ENCODE data around the gene KIF3B.
"Not testable (repeated sequence)": the region's sequence is repeated elsewhere in the genome, so short reads cannot be mapped to it uniquely, and the experiment has no call there.

The KIF3B gene

DNA sequence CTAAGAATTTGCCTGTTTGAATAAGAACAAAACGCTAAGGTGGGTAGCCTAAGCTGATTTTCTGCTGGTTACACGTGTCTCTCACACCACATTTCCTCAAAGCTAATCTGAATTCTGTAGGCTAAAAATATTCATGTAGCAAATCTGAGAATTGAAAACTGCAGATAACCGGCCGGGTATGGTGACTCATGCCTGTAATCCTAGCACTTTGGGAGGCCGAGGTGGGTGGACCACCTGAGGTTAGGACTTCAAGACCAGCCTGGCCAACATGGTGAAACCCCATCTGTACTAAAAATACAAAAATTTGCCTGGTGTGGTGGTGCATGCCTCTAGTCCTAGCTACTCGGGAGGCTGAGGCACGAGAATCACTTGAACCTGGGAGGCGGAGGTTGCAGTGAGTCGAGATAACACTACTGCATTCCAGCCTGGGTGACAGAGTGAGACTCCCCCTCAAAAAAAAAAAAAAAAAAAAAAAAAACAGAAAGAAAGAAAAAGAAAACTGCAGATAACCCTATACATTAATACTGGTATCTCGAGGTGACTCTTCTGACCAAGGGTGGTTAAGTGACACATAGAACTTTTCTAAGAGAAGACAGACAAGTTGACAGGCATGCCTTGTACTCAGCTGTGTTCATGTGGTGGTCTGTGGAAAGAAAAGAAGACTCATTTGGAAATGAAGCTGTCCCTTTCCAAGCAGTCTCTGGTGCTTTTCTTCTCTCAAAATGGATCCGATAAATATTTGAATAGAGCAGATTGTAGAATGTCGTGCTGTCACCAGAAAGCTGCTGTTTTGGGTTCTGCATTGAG, 55.9 kb downstream of the KIF3B start:
- no peak for FAIRE-seq

DNA sequence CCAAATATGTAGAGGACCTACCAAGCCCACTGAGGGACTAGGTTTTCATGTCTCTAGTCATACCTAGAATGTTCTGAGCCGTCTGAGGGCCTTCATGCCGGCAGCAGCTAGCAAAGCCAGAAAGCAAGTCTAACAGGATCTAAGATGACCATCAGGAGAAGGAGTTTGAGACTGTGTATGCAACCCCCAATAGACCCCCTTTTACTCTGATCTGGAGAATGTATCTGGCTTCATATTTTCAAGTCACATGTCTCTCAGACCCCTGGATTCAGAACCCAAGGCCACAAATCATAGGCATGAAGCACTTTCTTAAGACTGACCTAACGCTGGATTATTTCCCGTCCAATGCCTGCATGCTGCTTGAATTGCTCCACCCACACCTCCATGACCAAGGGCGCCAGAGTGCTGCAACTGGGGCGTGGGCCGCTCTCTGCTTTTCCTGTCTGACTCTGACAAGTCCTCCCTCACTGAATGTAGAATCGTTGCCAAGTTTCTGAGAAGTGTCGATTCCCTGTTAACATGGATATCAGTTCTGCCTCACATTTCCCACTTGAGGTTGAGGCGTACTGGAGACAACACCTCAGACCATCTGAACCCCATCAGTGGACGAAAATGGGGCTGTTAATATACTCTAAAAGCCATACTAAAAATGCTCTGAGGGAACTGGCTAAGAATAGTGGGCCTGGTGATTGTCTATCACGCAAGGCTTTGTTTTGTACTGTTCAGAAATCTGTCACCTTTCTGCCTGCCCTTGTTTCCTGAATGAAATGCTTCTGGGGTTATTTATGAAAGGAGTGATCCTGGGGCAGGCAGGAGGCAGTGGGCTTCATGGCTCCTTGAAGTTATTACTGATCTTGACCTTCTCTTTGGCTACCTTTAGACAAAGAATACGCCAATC, 56.8 kb downstream of the KIF3B start:
- no peak for FAIRE-seq

DNA sequence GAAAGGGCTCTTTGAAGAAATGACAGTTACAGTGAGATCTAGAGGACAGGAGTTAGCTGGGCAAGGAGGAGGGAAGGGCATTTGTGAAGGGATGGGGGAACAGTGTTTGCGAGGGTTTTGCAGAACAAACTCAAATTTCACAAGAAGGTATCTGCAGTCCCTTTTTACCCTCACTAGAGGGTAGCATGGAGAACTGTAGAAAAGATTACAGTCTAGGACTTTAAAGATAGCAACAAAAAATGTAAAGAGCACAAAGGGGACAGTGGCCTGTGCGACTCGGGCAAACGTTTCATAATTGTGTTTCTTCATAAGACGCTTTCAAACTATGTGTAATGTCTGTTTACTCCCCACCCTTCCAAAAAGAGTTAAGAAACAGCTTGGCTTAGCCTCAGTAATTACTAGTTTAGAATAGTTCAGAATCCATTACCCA, 59.5 kb downstream of the KIF3B start:
- FAIRE-seq: no peak

DNA sequence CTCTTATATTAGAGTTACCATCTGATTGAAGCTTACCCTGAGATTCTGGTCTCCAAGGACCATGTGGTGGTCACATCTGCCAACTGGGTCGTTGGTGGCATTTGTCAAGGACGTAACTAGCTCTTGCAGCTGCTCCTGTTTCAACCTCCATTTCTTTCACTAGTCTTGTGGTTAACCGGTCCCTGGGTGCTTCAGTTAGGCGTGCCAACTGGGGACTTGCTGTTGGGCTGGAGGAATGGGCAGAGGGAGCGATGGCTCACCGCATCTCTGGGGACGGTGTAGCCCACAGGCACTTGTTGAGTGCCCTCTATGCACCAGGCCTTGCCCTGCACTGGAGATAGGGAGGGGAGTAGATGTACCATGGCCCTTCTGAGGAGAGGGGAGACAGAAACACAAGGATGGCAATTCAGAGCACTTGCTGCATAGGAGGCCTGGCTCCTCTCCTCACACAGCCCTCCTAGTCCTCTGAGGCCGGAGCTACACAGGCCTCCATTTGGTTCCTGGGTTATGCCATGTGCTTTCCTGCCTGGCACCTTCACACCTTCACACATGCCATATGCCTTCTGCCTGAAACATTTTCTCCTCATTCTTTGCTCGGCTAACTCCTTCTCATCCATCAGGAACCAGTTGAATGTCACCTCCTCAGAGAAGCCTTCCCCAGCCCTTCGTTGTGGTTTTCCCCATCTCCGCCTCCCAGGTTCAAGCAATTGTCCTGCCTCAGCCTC, 60.6 kb downstream of the KIF3B start:
- FAIRE-seq: no peak

DNA sequence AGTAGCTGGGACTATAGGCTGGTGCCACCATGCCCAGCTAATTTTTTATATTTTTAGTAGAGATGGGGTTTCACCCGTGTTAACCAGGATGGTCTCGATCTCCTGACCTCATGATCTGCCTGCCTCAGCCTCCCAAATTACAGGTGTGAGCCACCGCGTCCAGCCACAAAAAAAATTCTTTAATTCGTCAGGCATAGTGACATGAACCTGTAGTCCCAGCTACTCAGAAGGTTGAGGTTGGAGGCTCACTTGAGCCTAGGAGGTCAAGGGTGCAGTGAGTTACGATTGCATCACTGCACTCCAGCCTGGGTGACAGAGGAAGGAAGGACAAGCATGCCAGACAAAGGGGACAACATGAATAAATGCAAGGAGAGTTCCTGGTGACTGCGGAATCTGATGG, 61.2 kb downstream of the KIF3B start:
- no peak for FAIRE-seq

DNA sequence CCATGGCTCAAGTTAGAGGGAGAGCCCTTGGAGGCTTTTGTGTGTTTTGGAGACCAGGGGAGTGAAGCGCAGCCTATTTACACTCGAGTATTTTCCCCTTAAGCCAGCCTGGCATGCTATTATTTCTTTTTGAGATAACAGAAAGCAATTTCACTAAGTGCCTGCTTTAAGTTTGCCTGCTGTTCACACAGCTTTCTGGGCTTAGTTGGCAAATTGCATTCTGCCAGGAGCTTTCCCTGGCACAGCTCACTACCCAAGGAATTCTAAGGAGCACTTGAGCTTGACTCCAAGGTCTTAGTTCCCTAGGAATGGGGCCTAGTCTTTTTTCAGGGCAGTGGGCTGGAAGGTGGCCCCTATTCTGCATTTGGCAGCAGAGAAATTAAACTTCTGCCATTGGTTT, 61.7 kb downstream of the KIF3B start:
- no peak for FAIRE-seq

DNA sequence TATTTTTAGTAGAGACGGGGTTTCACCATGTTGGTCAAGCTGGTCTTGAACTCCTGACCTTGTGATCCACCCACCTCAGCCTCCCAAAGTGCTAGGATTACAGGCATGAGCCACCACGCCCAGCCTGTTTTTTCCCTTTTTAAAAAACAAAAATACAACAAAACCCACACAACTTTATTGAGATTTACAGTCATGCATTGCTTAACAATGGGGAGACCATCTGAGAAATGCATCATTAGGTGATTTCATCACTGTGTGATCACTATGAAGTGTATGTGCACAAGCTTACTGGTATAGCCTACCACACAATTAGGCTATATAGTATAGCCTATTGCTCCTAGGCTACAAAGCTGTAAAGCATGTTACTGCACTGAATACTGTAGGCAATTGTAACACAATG, 63.6 kb downstream of the KIF3B start:
- not testable (repeated sequence) for FAIRE-seq

DNA sequence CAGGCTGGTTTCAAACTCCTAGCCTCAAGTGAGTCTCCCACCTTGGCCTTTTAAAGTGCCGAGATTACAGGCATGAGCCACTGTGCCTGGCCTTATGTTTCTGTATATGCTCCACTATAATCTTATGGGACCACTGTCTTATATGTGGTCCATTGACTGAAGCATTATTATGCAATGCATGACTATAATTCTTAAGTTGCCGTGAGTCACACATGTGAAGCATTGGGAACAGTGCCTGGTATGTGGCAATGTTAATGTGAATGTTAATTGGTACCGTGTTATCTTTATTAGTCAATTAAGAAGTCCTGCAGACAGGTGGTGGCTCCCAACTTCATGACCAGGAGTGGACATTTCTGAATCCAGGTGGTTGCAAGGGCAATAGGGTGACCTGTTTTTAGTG, 66.0 kb downstream of the KIF3B start:
- FAIRE-seq: no peak

DNA sequence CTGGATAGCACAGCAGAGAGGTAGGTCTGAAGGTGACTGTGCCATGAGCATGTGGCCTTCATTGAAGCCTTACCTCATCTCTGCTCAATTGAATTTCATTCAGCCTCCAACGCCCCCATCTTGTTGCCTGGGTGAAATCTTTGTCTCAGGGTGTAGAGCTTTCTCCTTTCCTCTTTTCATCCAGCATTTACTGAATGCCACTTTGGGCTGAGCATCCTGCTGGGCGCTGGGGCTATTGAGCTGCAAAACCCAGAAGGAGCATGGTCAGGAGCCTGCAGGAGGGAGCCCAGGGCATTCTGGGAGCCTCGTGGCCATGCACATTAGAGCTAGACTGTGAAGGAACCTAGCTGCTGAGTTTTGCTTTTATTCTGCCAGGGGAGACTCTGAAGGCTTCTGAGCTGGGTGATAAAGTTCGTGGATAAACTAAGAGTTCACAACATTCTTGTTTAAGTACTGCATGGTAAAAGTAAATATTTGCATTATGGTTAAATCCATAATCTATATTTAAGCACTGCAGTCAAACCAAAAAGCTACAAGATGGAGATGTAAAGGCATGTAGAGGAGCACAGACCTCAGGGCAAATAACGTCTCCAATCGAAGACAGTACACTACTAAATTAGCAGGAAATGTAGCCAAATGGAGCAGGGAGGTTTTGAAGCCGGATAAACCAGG, 67.5 kb downstream of the KIF3B start:
- no peak for FAIRE-seq

DNA sequence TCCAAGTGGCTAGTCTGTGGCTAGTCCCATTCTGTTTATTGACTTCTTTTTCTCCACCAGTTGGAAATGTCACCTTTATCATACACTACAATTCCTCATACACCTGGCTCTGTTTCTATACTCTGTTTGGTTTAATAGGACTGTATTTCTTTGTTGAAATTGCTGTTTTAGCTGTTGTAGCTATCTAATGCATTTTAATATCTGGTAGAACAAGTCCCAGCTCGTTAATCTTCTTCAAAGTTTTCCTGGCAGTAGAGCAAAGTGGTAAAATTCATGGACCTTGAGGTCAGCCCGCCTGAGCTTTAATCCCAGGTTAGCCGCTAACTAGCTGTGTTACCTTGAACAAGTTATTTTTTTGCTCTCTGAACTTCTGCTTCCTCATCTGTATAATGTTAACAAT, 70.8 kb downstream of the KIF3B start:
- no peak for FAIRE-seq

DNA sequence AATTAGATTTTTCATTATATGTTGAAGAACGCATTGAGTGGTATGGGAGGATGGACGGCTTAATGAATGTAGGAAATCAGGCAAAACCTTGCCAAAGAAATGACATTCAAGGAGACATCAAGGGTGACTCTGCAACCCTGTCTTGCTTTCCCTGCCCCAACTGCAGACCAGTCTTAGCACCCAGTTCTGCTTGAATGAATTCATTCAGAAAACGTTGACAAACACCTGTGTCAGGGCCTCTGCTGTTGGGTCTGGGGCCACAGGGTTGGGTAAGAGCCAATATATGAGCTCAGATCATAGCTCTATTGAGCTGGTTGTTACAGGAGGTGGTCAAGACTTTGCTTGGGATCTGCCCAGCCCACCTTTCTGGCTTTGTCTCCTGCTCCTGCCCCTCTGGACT, 73.0 kb downstream of the KIF3B start:
- FAIRE-seq: no peak

DNA sequence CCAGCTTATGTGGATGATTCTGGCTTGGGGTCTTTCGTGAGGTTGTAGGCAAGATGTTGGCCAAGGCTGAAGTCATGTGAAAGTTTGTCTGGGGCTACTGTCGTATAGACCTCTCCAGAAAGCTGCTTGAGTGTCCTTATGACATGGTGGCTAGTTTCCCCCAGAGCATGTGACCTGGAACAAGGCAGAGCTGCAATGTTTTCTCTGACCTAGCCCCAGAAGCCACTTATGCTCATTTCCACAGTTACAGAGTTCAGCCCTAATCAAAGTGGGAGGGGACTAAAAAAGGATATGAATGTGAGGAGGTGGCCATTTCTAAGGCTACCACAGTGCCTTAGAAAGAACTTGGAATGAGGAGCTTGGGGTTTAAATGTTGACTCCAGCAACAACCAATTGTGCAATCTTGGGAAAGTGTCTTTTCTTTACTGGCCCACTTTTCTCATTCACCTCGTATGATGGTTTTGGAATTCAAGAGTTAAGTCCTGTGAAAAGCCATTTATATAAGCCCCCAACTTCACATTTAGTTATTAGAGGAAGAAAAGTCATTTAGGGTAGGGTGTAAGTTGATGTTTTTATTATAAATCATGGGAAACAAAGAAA, 74.8 kb downstream of the KIF3B start:
- no peak for FAIRE-seq

DNA sequence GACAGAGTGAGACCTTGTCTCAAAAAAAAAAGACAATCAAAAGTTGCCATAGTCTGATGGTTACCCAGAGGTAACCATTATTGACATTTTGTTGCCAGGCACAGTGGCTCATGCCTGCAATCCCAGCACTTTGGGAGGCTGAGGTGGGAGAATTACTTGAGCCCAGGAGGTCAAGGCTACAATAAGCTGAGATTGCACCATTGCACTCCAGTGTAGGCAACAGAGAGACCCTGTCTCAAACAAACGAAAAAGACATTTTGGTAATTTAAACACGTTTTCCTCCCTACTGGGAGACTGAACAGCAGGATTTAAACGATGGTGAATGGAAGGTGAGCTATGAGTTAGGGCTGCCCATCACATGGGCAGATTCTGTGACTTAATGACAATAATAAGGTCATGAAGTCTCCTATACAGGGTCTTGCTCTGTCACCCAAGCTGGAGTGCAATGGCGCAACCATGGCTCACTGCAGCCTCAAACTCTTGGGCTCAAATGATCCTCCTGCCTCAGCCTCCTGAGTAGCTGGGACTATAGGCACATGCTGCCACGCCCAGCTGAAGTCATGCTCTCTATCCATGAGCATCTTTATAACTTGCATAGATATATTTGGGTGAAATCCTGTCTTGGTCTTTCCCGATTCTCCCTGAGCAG, 76.5 kb downstream of the KIF3B start:
- no peak for FAIRE-seq

DNA sequence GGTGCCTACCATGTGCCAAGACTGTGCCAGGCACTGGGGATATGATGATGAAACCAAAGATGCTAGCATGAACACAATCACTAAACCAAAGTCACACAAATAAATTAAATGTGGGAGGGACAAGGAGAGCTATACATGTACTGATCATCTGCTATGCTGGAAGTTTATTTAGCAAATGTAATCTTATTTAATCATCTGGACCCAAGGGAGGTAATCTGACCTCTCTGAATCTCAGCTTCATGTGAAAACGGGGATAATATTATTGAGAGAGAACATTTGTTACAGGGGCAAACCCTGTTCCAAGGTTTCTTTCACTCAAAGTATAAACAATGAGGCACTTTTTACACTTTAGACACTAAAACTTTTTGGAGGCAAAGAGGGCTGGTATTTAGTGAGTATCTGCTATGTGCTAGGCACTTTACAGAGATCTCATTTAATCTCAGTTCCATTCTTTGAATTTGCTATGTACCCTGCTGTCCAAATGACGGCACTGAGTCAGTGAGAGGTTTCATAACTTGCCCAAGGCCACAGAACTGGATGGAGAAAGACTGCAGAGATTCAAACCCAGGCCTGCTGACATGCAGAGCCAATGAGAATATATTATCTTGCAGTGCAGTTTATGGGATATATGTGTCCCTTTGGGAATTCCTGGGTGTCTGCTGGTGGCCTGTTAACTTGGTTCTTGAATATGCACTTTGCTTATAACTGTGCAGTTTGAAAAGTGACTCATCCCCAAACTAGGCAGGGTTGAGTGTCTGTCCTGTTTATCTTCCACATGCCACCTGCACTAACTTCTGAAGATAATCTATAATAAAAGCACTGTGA, 77.4 kb downstream of the KIF3B start:
- no peak for FAIRE-seq

DNA sequence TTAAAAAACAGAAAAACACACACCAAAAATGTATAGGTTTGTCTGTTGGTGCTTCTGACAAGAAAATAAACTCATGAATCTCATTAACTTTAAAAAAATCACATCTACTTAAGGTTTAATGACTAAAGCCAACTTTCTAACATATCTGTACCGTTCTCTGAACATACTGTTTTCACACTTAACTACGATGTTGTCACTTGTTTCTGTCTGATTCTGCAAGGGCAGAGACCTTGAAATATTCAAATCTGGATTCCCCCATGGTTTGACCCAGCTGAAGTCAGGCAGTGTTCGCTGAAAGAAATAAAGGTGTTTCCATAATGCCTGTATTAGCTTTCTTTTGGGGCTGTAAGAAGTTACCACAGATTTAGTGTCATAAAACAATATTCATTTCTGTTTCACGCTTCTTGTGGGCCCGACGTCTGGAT, 78.0 kb downstream of the KIF3B start:
- FAIRE-seq: no peak

DNA sequence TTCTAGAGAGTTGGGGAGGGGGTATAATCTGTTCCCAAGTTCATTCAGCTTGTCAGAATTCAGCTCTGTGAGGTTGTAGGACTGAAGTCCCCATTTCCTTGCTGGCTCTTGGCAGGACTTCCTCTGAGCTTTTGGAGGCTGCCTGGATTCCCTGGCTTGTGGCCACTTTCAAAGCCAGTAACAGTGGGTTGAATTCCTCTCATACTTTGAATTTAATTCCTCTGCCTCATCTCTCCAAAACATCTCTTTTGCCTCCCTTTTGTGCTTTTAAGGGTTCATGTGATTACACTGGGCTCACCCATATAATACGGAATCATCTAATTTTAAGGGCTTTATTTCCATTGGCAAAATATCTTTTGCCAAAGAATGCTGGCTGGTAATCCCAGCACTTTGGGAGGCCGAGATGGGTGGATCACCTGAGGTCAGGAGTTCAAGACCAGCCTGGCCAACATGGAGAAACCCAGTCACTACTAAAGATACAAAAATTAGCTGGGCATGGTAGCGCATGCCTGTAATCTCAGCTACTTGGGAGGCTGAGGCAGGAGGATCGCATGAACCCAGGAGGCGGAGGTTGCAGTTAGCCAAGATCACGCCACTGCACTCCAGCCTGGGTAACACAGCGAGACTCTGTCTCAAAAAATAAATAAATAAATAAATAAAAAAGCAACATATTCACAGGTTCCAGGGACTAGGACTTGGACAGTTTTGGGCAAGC, 78.6 kb downstream of the KIF3B start:
- not testable (repeated sequence) for FAIRE-seq

DNA sequence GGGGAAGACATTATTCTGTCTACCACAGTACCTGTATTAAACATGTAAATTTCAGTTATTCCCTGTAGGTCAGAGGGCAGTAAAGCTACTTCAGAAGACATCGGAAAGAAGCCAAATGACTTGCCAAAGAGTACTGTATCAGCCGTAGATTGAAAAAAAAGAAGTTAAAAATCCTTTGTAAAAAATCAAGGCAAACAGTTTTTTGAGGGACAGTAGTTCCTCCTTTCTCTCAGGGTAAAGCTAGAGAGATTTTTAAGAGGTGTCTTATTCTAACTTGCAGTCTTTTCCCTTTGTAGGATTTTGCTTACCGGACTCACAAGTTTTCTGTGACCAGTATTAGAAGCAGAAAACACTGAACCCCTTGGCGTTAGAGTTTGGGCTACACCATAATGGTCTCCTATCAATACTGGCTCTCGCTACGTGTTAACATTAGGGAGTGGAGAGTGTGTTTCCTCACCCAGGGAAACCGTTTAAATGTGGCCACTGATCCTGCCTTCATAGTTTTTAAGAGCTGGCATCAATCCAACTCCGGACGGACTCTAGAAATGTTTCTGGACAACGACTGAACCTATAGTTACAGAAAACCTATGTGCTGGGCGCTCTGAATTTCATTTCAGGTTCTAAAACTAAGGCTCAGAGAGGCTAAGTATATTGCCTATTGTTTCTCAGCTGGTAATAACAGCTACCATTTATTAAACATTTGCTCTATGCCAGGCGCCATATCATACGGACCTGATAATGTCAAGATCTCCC, 79.3 kb downstream of the KIF3B start:
- no peak for FAIRE-seq

DNA sequence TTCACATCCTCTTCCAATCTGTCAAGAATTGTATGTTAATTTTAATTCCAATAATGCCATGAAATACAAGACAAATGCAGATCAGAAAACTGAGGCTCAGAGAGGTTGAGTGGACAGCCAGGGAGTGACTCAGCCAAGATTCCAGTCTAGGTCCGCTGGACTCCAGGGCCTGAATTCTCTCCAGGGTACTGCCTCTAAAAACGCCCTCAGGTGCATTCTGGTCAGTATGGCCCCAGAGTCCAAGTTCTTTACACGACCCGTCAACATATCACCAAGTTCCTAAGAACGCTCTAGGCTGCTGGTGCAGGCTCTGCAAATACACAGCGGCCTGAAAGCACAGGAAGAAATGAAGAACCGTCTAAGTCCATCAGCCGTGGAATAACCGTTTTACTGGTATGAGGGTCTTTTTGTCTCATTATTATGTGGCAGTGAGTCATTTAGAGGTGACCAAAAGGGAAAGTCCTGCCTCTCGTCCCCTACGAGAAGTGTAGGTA, 80.0 kb downstream of the KIF3B start:
- FAIRE-seq: no peak
